ENCODE results near the gene FBN2.
"Not testable (repeated sequence)": the region's sequence is repeated elsewhere in the genome, so short reads cannot be mapped to it uniquely, and the experiment has no call there.

FBN2 gene

GRCh38 chr5:128349044-128349858 lies 188.8 kb downstream of the FBN2 start:
- no peak for DNase-seq

GRCh38 chr5:128346038-128346437 lies 192.0 kb downstream of the FBN2 start:
- DNase-seq = no peak

DNA sequence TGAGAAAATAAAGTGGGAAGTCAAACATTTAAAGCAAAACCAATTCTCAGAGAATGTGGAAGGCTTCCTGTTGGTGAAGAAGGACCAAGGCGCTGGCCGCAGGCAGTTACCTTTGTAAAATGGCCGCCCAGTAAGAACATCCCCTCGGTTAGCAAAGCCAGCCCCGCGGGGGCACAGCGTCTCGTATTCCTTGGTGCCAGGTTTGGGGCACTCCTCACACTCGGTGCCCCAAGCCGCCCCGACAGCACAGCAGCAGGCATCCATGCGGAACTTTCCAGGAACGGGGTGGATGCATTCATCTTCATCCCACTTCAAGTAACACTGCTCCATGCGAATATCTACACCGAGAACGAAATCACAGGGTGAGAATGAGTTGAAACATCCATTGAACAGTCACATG lies 192.8 kb downstream of the FBN2 start:
- no peak for DNase-seq

- DNase-seq = no peak
These were observed 194.9 kb downstream of the FBN2 start for GRCh38 chr5:128343168-128343567.

GRCh38 chr5:128341056-128341455 lies 197.0 kb downstream of the FBN2 start:
- DNase-seq = no peak

GRCh38 chr5:128340648-128341047 lies 197.4 kb downstream of the FBN2 start:
- DNase-seq = no peak

GRCh38 chr5:128339585-128339984 lies 198.5 kb downstream of the FBN2 start:
- no peak for DNase-seq

DNA sequence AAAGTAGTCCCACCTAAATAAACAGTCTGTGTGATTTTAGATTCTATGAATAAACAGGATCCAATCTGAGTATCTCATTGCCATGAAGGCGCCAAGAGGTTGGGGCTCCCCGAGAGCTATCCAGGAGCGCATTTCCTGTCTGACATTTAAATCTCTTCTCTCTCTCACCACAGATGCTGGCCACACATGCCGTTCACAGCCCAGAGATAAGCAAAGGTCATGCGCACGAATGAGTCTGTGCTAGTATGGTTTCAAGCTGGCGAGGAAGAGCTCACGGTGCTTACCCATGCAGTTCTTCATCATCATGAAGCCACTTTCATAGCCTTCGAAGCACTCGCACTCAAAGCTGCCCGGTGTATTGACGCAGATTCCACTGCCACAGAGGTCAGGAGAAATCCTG lies 199.4 kb downstream of the FBN2 start:
- DNase-seq = no peak

- no peak for DNase-seq
These were observed 202.7 kb downstream of the FBN2 start for GRCh38 chr5:128335339-128335738.

GRCh38 chr5:128334010-128334716 lies 203.9 kb downstream of the FBN2 start:
- no peak for DNase-seq

DNA sequence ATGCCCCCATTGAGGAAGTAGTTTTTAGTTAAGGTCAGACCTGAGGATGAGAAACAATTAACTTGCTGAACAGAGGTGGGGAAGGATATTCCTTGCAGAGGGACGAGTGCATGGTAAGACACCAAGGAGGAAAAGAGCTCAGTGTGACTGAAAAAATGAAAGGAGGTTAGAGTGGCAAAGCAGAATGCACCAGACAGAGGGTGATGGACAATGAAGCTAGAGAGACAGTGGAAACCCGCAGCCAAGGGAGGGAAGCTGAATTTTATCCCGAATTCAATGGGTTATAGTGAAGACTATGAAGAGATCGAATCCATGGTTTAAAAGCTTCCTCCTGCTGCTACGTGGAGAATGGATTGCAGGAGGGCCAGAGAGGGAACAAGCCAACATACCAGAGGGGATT lies 206.8 kb downstream of the FBN2 start:
- no peak for DNase-seq

DNA sequence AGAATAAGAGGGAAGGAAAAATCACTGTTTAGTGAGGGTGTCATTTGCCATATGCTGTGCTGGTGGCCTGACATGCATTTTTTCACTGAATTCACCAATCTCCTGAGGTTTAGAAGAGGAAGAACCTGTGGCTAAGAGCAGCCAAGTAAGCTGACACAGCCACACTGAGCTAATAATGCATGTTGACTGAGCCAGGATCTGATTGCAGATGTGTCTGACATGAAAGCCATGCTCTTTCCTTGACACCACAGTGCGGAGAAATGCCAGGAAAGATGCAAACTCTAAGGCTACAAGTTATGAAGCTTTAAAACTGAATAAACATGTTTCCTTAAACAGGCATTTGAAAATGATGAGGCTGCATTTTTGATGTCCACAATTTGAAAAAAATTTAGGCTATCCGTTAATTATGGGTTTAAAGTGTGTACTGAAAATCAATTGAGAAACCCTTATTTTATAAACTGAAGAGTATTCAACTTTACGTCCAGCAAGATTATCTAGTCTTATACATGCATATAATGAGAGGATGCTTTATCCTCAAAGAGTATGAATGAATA lies 208.6 kb downstream of the FBN2 start:
- no peak for DNase-seq

DNA sequence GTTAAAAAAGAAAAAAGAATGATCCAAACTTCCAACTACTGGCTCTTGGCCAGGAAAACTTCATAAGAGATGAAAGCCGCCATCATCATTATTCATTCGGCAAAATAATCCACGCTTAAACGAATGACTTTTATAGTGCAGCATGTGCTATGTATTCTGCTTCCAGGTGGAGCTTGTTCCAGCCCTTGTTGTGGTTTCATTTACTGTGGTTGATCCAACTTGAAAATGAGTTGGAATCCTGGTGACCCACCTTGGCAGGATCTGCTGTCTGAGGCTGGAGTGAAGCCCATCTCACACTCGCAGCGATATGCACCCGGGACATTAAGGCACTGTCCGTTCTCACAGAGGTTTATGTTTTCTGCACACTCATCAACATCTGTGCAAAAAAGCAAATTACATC lies 209.6 kb downstream of the FBN2 start:
- DNase-seq = no peak

GRCh38 chr5:128328007-128328406 lies 210.0 kb downstream of the FBN2 start:
- DNase-seq = no peak

DNA sequence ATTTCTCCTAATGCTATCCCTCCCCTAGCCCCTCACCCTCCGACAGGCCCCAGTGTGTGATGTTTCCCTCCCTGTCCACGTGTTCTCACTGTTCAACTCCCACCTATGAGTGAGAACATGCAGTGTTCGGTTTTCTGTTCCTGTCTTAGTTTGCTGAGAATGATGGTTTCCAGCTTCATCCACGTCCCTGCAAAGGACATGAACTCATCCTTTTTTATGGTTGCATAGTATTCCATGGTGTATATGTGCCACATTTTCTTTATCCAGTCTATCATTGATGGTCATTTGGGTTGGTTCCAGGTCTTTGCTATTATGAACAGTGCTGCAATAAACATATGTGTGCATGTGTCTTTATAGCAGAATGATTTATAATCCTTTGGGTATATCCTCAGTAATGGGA lies 216.6 kb downstream of the FBN2 start:
- not testable (repeated sequence) for DNase-seq

DNA sequence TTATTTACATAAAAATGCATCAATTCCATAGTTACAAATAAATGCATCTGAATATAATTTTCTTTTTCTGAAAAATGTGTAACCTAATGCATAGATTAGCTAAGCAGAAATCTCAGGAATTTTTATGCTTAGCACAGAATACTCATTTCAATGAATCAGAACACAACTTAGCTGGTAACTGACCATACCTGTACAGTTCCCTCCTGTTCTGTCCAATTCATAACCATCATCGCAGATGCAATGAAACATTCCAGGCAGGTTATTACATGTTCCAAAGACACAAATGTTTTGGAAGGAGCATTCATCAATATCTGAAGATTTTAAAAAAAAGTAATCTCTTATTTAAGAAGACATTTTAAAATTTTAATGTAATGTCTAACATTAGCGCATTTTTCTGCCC lies 219.4 kb downstream of the FBN2 start:
- no peak for DNase-seq

DNA sequence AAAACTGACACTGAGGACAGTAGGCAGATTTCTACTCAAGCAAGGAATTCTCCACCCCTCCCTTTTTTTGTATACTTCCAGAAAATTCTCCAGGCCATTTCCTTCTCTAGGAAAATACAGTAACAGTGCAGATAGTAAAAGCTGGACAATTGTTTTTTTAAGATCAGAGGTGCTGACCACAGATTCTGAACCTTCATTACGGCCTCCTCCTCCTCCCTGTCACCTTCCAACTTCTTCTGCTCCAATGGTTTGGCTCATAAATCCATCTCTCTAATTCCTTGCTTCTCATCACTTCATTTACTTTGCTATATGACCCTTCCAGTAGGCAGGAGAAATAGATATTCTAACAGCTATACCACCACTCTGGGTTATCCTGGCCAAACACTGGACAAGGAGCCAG lies 220.6 kb downstream of the FBN2 start:
- no peak for DNase-seq

DNA sequence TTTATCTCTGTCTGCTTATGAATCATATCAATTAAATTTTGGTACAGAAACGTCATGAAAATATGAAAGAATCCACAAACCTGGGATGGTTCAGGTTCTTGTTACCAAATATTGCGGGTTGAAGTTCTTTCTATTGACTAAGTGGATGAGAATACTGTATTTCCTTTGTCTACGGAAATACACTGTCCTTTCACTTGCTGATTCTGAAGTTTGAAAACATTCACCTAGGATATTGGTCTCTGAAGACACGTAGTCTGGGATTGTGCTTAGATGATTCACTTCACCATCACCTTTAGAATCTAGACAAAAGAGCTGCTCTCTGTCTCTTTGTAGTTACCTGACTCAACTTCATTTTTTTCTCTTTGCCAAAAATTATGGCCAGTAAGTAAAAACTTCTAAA lies 222.4 kb downstream of the FBN2 start:
- DNase-seq = no peak

GRCh38 chr5:128305341-128305740 lies 232.7 kb downstream of the FBN2 start:
- no peak for DNase-seq

- DNase-seq = no peak
These were observed 233.3 kb downstream of the FBN2 start for GRCh38 chr5:128304791-128305190.

DNA sequence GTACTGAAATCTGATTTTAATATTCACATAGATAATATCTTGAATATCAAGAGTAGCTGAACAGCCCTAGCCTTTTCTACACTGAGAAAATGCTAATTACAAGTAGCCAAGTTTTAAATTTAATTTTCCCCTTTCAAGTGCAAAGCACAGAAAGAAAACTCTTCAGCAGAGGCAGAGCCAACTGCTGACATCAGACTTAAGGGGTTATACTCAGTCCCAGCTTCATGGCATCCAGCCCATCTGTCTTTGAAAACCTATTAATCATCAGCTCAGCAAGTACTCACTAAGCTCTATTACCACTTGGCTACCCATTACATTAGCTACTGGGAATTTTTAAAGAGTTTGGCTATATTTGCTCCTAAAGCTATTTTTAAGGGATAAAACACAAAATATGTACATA lies 234.0 kb downstream of the FBN2 start:
- no peak for DNase-seq

DNA sequence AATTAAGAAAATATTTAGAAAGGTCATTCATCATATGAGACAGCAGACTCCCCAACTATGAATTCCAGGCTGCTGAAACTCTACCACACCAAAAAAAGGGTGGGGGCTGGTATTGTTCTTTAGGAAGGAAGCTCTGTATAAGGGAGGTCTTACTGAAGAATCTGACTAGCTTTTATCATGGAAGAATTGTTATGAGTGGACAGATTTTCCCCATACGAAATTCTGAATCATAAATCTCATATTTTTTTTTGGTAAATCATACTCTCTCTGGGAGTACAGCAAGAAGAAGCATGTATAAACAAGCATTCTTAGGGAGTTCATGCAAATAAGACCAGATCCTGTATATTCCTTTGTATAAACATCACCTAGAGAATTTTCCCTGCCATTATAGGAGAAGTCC lies 234.5 kb downstream of the FBN2 start:
- no peak for DNase-seq

- DNase-seq = no peak
These were observed 237.9 kb downstream of the FBN2 start for GRCh38 chr5:128300181-128300580.

- no peak for DNase-seq
These were observed 247.7 kb downstream of the FBN2 start for GRCh38 chr5:128290152-128290858.

Data from activated T-cell treated with anti-CD3 and anti-CD28 coated beads, Interleukin-2, amount 50 U/mL, for 1 hour (primary cell).